Loucy (cell line): ENCODE measurements around the gene MORC4.

Experiments used
- H2AFZ ChIP-seq: fragments of 200-600 bp; sonication (generic); 2 replicates; pipeline ENCODE4 v1.6.0; 2016; ENCODE audit warnings: antibody characterized with exemption, mild to moderate bottlenecking, low read length, moderate library complexity
- H3F3A ChIP-seq: fragments of 200-600 bp; 2 replicates; pipeline ENCODE4 v1.6.0; 2016; ENCODE audit warnings: antibody characterized with exemption, low read depth, mild to moderate bottlenecking
- H3K27me3 ChIP-seq: fragments of 200-600 bp; sonication (generic); 2 replicates; pipeline ENCODE4 v1.6.1; 2014; ENCODE audit warnings: low read length, mild to moderate bottlenecking; ENCODE audit not compliant: insufficient read depth, poor library complexity, severe bottlenecking
- H3K36me3 ChIP-seq: fragments of 200-600 bp; sonication (generic); 2 replicates; pipeline ENCODE4 v1.6.1; 2016; ENCODE audit warnings: low read length; ENCODE audit not compliant: insufficient read depth
- H3K4me1 ChIP-seq: fragments of 200-600 bp; sonication (generic); 2 replicates; pipeline ENCODE4 v1.5.1; 2014; ENCODE audit warnings: low read length, mild to moderate bottlenecking; ENCODE audit not compliant: insufficient read depth, poor library complexity, severe bottlenecking
- H3K4me2 ChIP-seq: fragments of 200-600 bp; sonication (generic); 2 replicates; pipeline ENCODE4 v1.6.0; 2014; ENCODE audit warnings: antibody characterized with exemption, low read length, low read depth, mild to moderate bottlenecking; ENCODE audit not compliant: poor library complexity, severe bottlenecking
- H3K4me3 ChIP-seq: fragments of 200-600 bp; sonication (generic); 2 replicates; pipeline ENCODE4 v1.5.1; 2014; ENCODE audit warnings: low read length, mild to moderate bottlenecking, mixed read lengths; ENCODE audit not compliant: poor library complexity, severe bottlenecking
- H3K79me2 ChIP-seq: fragments of 200-600 bp; sonication (generic); 2 replicates; pipeline ENCODE4 v1.6.1; 2014; ENCODE audit warnings: low read length; ENCODE audit not compliant: insufficient read depth
- H3K9ac ChIP-seq: fragments of 200-600 bp; sonication (generic); 2 replicates; pipeline ENCODE4 v1.6.0; 2014; ENCODE audit warnings: mild to moderate bottlenecking, low read depth, low read length, moderate library complexity; ENCODE audit not compliant: poor library complexity, severe bottlenecking
- H3K9me2 ChIP-seq: fragments of 200-600 bp; sonication (generic); replicated peaks from 2 replicates; pipeline ENCODE4 v1.6.1; 2016; ENCODE audit warnings: low read depth, low read length, mixed read lengths
- H3K9me3 ChIP-seq: fragments of 200-600 bp; sonication (generic); 2 replicates; pipeline ENCODE4 v1.6.1; 2014; ENCODE audit warnings: mild to moderate bottlenecking, antibody characterized with exemption, low read length, low read depth; ENCODE audit not compliant: insufficient read depth
- H4K20me1 ChIP-seq: fragments of 200-600 bp; sonication (generic); 2 replicates; pipeline ENCODE4 v1.6.0; 2014; ENCODE audit warnings: antibody characterized with exemption, low read length, mild to moderate bottlenecking; ENCODE audit not compliant: insufficient read depth, poor library complexity, severe bottlenecking
- CTCF ChIP-seq: fragments of 200-600 bp; sonication (generic); conservative IDR thresholded peaks from 2 replicates; pipeline ENCODE4 v1.5.1; 2014; ENCODE audit warnings: mild to moderate bottlenecking, antibody characterized with exemption, low read length
- EZH2phosphoT487 ChIP-seq: fragments of 200-600 bp; IDR thresholded peaks from 2 replicates; pipeline ENCODE4 v1.6.1; 2018; ENCODE audit warnings: antibody characterized with exemption, mild to moderate bottlenecking, moderate library complexity, borderline replicate concordance

The MORC4 gene

GRCh38 chrX:106952538-106952937 lies 47.5 kb downstream of the MORC4 start:
- H3K9me3 ChIP-seq, result no peaks in the 10 kb centered on the region
- no peak overlapping the region for H2AFZ ChIP-seq
- no peaks in the 10 kb centered on the region for H3F3A ChIP-seq
- H3K9me2 ChIP-seq, result no peaks in the 10 kb centered on the region
- no peaks in the 10 kb centered on the region for H3K79me2 ChIP-seq
- H3K4me3 ChIP-seq, result no peak overlapping the region
- no peak overlapping the region for H3K9ac ChIP-seq
- TF ChIP-seq CTCF (no peak), EZH2phosphoT487 (no peak)
- no peaks in the 10 kb centered on the region for H4K20me1 ChIP-seq
- no peaks in the 10 kb centered on the region for H3K27me3 ChIP-seq
- no peak overlapping the region for H3K4me2 ChIP-seq
- no peaks in the 10 kb centered on the region for H3K36me3 ChIP-seq
- no peaks in the 10 kb centered on the region for H3K4me1 ChIP-seq

- H3K9ac ChIP-seq, result no peak overlapping the region
- TF ChIP-seq CTCF, result no peak
- TF ChIP-seq EZH2phosphoT487, result no peak
- H3K79me2 ChIP-seq, result no peaks in the 10 kb centered on the region
- H3K9me3 ChIP-seq, result no peaks in the 10 kb centered on the region
- no peak overlapping the region for H3K4me3 ChIP-seq
- no peaks in the 10 kb centered on the region for H3K4me1 ChIP-seq
- H3K36me3 ChIP-seq, result no peaks in the 10 kb centered on the region
- H3K4me2 ChIP-seq, result no peak overlapping the region
- H3K27me3 ChIP-seq, result no peaks in the 10 kb centered on the region
- no peak overlapping the region for H2AFZ ChIP-seq
- H3K9me2 ChIP-seq, result no peaks in the 10 kb centered on the region
- no peaks in the 10 kb centered on the region for H4K20me1 ChIP-seq
- H3F3A ChIP-seq, result no peaks in the 10 kb centered on the region
These were observed 47.9 kb downstream of the MORC4 start for GRCh38 chrX:106952089-106952488.

GRCh38 chrX:106951230-106951629 lies 48.8 kb downstream of the MORC4 start:
- no peaks in the 10 kb centered on the region for H3K27me3 ChIP-seq
- TF ChIP-seq EZH2phosphoT487 (no peak), CTCF (no peak)
- H3K36me3 ChIP-seq, result no peaks in the 10 kb centered on the region
- no peaks in the 10 kb centered on the region for H3K4me1 ChIP-seq
- H3K9ac ChIP-seq, result no peak overlapping the region
- no peak overlapping the region for H2AFZ ChIP-seq
- no peaks in the 10 kb centered on the region for H3F3A ChIP-seq
- H3K79me2 ChIP-seq, result no peaks in the 10 kb centered on the region
- no peaks in the 10 kb centered on the region for H4K20me1 ChIP-seq
- no peak overlapping the region for H3K4me2 ChIP-seq
- H3K9me2 ChIP-seq, result no peaks in the 10 kb centered on the region
- H3K9me3 ChIP-seq, result no peaks in the 10 kb centered on the region
- H3K4me3 ChIP-seq, result no peak overlapping the region
